ENCODE measurements around the gene PSMB1. TPM values are rescaled to one million over a fixed set of nuclear protein-coding genes. Genes with fewer than 3 reads are reported as not detected.

Gene PSMB1
- total RNA-seq, 1 experiment from 2014 or later, result 215 TPM

DNA sequence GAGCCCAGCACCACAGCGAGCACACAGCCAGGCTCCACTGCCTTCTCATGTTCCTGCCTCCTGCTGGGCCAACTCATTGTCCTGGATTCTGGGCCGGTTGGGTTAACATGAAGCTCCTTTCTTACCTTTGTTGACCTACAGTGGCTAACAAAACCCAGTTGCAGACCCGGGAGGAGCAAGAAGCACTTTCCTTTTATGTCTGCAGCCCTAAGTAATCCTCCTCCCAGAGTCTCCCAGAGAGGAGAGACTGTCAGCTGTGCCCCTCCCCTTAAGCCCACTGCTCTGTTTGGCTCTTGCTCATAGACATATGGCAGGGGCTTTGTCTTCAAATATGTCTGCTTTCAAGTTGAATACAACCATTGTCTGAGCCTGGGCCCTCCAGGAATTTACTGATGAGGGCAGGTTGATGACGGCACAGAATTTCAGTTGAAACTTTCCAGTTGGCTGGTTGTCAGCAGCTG lies 55.2 kb downstream of the PSMB1 start:
- Mint-ChIP-seq H3K9me3 (peaks cover 36% of the 10 kb centered on the region), H3K27me3 (ENCODE audit: low read depth) (peaks cover 34% of the 10 kb centered on the region), H3K4me3 (no peak overlapping the region), H3K36me3 (peaks cover 24% of the 10 kb centered on the region), H3K4me1 (peaks cover 14% of the 10 kb centered on the region), H3K27ac (no peak overlapping the region)
- DNase-seq (ENCODE audit: low spot score) (peak; percentile 61), ATAC-seq (peak; percentile 97)
- ChIA-PET CTCF (interaction anchor here (0.6 to 3.1 kb wide), 4 partner anchors 9 to 666 kb away, joined by 3 to 12 read pairs (median 6); no protein-coding TSS in a partner anchor), POLR2A (interaction anchor here (0.8 kb wide), 1 partner anchor 207 kb away, joined by 3 read pairs; the partner anchor contains the start of gene DLL1)
- TF ChIP-seq E2F4 (CRISPR knock-in tag; IDR thresholded peaks at IDR 0.05; ENCODE audit: borderline replicate concordance, low read depth) (no peak), TEAD1 (CRISPR knock-in tag; IDR thresholded peaks at IDR 0.05) (0 out of 2 replicates have a peak, but pooled peaks have one; percentile 38), FOXK1 (CRISPR knock-in tag; IDR thresholded peaks at IDR 0.05) (no peak; the same call in 1 of the 2 replicates), ATF3 (CRISPR knock-in tag; conservative IDR thresholded peaks at IDR 0.05) (no peak), ZNF396 (CRISPR knock-in tag; IDR thresholded peaks at IDR 0.05; ENCODE audit: borderline replicate concordance) (no peak), ESRRA (CRISPR knock-in tag; IDR thresholded peaks at IDR 0.05; ENCODE audit: borderline replicate concordance) (no peak), FOXJ3 (CRISPR knock-in tag; IDR thresholded peaks at IDR 0.05; ENCODE audit: borderline replicate concordance) (no peak), ZMAT4 (CRISPR knock-in tag; IDR thresholded peaks at IDR 0.05) (no peak), ZNF423 (CRISPR knock-in tag; IDR thresholded peaks at IDR 0.05) (peak; percentile 40; the same call in 1 of the 2 replicates), ZNF416 (CRISPR knock-in tag; IDR thresholded peaks at IDR 0.05) (no peak), NFE2L1 (CRISPR knock-in tag; IDR thresholded peaks at IDR 0.05) (no peak)
- TF ChIP-seq, protein P1, sequence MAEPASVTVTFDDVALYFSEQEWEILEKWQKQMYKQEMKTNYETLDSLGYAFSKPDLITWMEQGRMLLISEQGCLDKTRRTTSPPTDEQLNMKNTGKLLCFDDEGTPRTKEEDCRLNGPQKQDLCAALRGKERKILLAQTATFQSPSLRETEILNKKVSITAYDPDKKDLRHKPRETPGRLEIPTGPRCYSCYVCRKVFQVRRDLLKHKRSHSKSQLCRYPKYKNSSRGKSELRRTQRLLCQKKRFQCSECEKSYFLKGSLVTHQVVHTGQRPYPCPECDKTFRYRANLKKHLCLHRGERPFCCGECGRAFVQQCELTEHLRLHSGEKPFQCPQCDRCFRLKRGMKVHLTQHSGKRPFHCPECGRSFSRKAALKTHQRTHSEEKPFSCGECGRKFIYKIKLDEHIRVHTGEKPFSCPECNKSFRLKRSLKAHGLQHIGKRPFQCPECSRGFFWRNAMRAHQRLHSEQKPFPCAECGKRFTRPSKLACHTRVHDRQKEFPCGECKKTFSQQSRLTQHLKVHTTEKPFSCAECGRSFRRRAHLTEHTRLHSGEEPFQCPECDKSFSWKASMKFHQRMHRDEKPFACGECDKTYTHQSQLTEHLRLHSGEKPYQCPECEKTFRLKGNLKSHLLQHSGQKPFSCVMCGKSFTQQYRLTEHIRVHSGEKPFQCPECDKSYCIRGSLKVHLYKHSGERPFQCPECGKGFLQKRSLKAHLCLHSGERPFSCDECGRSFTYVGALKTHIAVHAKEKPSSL (CRISPR knock-in tag; conservative IDR thresholded peaks at IDR 0.05), result no peak
- TF ChIP-seq, protein P2, sequence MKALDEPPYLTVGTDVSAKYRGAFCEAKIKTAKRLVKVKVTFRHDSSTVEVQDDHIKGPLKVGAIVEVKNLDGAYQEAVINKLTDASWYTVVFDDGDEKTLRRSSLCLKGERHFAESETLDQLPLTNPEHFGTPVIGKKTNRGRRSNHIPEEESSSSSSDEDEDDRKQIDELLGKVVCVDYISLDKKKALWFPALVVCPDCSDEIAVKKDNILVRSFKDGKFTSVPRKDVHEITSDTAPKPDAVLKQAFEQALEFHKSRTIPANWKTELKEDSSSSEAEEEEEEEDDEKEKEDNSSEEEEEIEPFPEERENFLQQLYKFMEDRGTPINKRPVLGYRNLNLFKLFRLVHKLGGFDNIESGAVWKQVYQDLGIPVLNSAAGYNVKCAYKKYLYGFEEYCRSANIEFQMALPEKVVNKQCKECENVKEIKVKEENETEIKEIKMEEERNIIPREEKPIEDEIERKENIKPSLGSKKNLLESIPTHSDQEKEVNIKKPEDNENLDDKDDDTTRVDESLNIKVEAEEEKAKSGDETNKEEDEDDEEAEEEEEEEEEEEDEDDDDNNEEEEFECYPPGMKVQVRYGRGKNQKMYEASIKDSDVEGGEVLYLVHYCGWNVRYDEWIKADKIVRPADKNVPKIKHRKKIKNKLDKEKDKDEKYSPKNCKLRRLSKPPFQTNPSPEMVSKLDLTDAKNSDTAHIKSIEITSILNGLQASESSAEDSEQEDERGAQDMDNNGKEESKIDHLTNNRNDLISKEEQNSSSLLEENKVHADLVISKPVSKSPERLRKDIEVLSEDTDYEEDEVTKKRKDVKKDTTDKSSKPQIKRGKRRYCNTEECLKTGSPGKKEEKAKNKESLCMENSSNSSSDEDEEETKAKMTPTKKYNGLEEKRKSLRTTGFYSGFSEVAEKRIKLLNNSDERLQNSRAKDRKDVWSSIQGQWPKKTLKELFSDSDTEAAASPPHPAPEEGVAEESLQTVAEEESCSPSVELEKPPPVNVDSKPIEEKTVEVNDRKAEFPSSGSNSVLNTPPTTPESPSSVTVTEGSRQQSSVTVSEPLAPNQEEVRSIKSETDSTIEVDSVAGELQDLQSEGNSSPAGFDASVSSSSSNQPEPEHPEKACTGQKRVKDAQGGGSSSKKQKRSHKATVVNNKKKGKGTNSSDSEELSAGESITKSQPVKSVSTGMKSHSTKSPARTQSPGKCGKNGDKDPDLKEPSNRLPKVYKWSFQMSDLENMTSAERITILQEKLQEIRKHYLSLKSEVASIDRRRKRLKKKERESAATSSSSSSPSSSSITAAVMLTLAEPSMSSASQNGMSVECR (CRISPR knock-in tag; IDR thresholded peaks at IDR 0.05; ENCODE audit: borderline replicate concordance), result no peak
- TF ChIP-seq, protein P3, sequence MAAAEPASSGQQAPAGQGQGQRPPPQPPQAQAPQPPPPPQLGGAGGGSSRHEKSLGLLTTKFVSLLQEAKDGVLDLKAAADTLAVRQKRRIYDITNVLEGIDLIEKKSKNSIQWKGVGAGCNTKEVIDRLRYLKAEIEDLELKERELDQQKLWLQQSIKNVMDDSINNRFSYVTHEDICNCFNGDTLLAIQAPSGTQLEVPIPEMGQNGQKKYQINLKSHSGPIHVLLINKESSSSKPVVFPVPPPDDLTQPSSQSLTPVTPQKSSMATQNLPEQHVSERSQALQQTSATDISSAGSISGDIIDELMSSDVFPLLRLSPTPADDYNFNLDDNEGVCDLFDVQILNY (CRISPR knock-in tag; IDR thresholded peaks at IDR 0.05), result no peak
- TF ChIP-seq, protein P4, sequence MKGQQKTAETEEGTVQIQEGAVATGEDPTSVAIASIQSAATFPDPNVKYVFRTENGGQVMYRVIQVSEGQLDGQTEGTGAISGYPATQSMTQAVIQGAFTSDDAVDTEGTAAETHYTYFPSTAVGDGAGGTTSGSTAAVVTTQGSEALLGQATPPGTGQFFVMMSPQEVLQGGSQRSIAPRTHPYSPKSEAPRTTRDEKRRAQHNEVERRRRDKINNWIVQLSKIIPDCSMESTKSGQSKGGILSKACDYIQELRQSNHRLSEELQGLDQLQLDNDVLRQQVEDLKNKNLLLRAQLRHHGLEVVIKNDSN (CRISPR knock-in tag; IDR thresholded peaks at IDR 0.05), result no peak
